Measurements from ENCODE around the gene LDLRAP1.

LDLRAP1 gene

GRCh38 chr1:25527946-25528595, 15.3 kb upstream of the LDLRAP1 start:
- in situ Hi-C loops (cut with MboI; ENCODE audit: low sequenced_read_pairs, unreplicated experiment): loop anchor here (10.0 kb wide), 1 partner anchor 123 kb away; no protein-coding TSS in a partner anchor
- no peak for TF ChIP-seq CTCF (IDR thresholded peaks at IDR 0.05; ENCODE audit: borderline replicate concordance, control extremely low read depth, extremely low read depth, insufficient read depth, missing control alignments)

GRCh38 chr1:25528881-25529517, 14.4 kb upstream of the LDLRAP1 start:
- no peak for DNase-seq (ENCODE audit: low spot score)
- in situ Hi-C loops (cut with MboI; ENCODE audit: low sequenced_read_pairs, unreplicated experiment): loop anchor here (10.0 kb wide), 1 partner anchor 124 kb away; no protein-coding TSS in a partner anchor
- TF ChIP-seq CTCF (IDR thresholded peaks at IDR 0.05; ENCODE audit: borderline replicate concordance, control extremely low read depth, extremely low read depth, insufficient read depth, missing control alignments): no peak

More at GRCh38 chr1:25527946-25528595, 15.3 kb upstream of the LDLRAP1 start:
- no peak for DNase-seq (ENCODE audit: low spot score)

DNA sequence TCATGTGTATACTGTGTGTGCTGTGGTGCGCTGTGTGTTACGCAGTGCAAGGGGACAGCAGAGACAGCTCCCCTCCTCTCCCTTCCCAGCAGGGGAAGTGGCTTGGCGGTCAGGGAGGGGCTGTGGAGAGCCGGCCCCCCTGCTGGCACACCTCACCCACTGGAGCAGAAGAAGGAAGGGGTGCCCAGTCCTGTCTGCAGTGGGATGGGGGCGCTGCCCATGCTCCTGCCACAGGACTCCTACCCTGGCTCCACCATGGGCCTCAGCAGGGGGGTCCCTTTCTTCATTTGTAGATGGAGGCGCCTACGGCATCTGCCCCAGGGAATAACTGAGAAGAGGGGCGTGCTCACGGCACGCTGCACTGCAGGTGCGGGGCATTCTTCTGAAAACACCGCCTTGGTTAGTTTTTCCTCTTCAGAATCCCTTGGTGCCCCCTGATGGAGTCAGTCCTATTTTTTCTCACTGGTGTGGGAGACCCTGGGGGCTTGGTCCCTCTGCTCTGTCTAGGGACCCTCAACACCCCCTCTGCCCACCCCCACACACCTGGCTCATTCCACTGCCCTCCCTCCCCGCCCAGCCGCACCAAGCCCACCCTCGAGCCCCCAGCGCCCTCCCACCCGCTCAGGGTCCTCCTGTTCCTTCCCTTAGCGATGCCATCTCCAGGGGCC, 13.8 kb upstream of the LDLRAP1 start:
- in situ Hi-C loops (cut with MboI; ENCODE audit: low sequenced_read_pairs, unreplicated experiment): loop anchor here (10.0 kb wide), 1 partner anchor 125 kb away; no protein-coding TSS in a partner anchor
- no peak for TF ChIP-seq CTCF (IDR thresholded peaks at IDR 0.05; ENCODE audit: borderline replicate concordance, control extremely low read depth, extremely low read depth, insufficient read depth, missing control alignments)

GRCh38 chr1:25530186-25531081, 13.0 kb upstream of the LDLRAP1 start:
- DNase-seq (ENCODE audit: low spot score): no peak
- in situ Hi-C loops (cut with MboI; ENCODE audit: low sequenced_read_pairs, unreplicated experiment): no loop called here
- TF ChIP-seq CTCF (IDR thresholded peaks at IDR 0.05; ENCODE audit: borderline replicate concordance, control extremely low read depth, extremely low read depth, insufficient read depth, missing control alignments): no peak

More for the DNA sequence above, 13.8 kb upstream of the LDLRAP1 start:
- DNase-seq (ENCODE audit: low spot score): no peak

GRCh38 chr1:25531082-25531461, 12.3 kb upstream of the LDLRAP1 start:
- no peak for TF ChIP-seq CTCF (IDR thresholded peaks at IDR 0.05; ENCODE audit: borderline replicate concordance, control extremely low read depth, extremely low read depth, insufficient read depth, missing control alignments)
- no peak for DNase-seq (ENCODE audit: low spot score)
- in situ Hi-C loops (cut with MboI; ENCODE audit: low sequenced_read_pairs, unreplicated experiment): no loop called here

- in situ Hi-C loops (cut with MboI; ENCODE audit: low sequenced_read_pairs, unreplicated experiment): no loop called here
- DNase-seq (ENCODE audit: low spot score): no peak
- no peak for TF ChIP-seq CTCF (IDR thresholded peaks at IDR 0.05; ENCODE audit: borderline replicate concordance, control extremely low read depth, extremely low read depth, insufficient read depth, missing control alignments)
Observed at GRCh38 chr1:25532970-25533369, 10.4 kb upstream of the LDLRAP1 start.
